Fibroblast of skin of right quadriceps (primary cell): Measurements from ENCODE around the gene TEF.
A peak's percentile ranks its signal among the peaks of the same experiment; 100 is the strongest.
"Not testable (repeated sequence)": the region's sequence is repeated elsewhere in the genome, so short reads cannot be mapped to it uniquely, and the experiment has no call there.

Source experiments
- DNase-seq: peaks from one replicate; pipeline ENCODE4 v3.0.0-alpha.2; 2013

Gene TEF

GRCh38 chr22:41384128-41384527, 2.4 kb downstream of the TEF start:
- DNase-seq, result no peak

GRCh38 chr22:41387341-41387740, 5.6 kb downstream of the TEF start:
- no peak for DNase-seq

- no peak for DNase-seq
These were observed 12.2 kb downstream of the TEF start for GRCh38 chr22:41394012-41394356.

GRCh38 chr22:41395531-41396240, 13.9 kb downstream of the TEF start:
- no peak for DNase-seq

GRCh38 chr22:41397143-41397811, 15.5 kb downstream of the TEF start:
- DNase-seq, result no peak

GRCh38 chr22:41398921-41399320, 17.2 kb downstream of the TEF start:
- peak; percentile 21 for DNase-seq

GRCh38 chr22:41401781-41402648, 20.3 kb downstream of the TEF start:
- DNase-seq, result peak; percentile 84

- DNase-seq, result not testable (repeated sequence)
These were observed 21.1 kb downstream of the TEF start for GRCh38 chr22:41402851-41403250.

GRCh38 chr22:41403532-41404318, 22.0 kb downstream of the TEF start:
- peak; percentile 77 for DNase-seq

GRCh38 chr22:41405588-41405987, 23.8 kb downstream of the TEF start:
- no peak for DNase-seq

- no peak for DNase-seq
These were observed 24.7 kb downstream of the TEF start for GRCh38 chr22:41406410-41406809.

GRCh38 chr22:41407433-41407832, 25.7 kb downstream of the TEF start:
- no peak for DNase-seq

GRCh38 chr22:41408665-41409064, 26.9 kb downstream of the TEF start:
- no peak for DNase-seq

- DNase-seq, result no peak
These were observed 28.6 kb downstream of the TEF start for GRCh38 chr22:41410311-41410751.

GRCh38 chr22:41411021-41411851, 29.5 kb downstream of the TEF start:
- DNase-seq, result no peak

- DNase-seq, result no peak
These were observed 33.8 kb downstream of the TEF start for GRCh38 chr22:41415554-41415953.

GRCh38 chr22:41417622-41418390, 36.1 kb downstream of the TEF start:
- DNase-seq, result no peak

- DNase-seq, result no peak
These were observed 37.0 kb downstream of the TEF start for GRCh38 chr22:41418717-41419116.

GRCh38 chr22:41425660-41426365, 44.1 kb downstream of the TEF start:
- no peak for DNase-seq

GRCh38 chr22:41429232-41429950, 47.6 kb downstream of the TEF start:
- no peak for DNase-seq
